PC-3 (cell line): ENCODE results near the gene CDK14. TPM values are rescaled to one million over a fixed set of nuclear protein-coding genes. Genes with fewer than 3 reads are reported as not detected.

ENCODE experiments used
- ATAC-seq: fragments of 200-7000 bp; cut with Tn5 transposase; 2 replicates; pipeline ENCODE4 v1.9.1; 2020; ENCODE audit warnings: mild to moderate bottlenecking, moderate library complexity
- BruUV-seq: library from RNA; stranded (reverse); fragments of 400-500 nt; replicated peaks from 2 replicates; lab custom pipeline; 2021; lab: Mats Ljungman, UMichigan
- CTCF ChIA-PET: fragments of 300-600 bp; sonication (Branson Sonifier 250); formaldehyde crosslinking; loops from one replicate; lab custom pipeline; 2022; ENCODE audit warnings: antibody characterized with exemption; lab: Charles Lee
- POLR2A ChIA-PET: fragments of 300-600 bp; sonication (Branson Sonifier 250); formaldehyde crosslinking; loops from one replicate; lab custom pipeline; 2022; ENCODE audit warnings: antibody characterized with exemption; ENCODE audit not compliant: unreplicated experiment; lab: Charles Lee
- DNase-seq: peaks from one replicate; pipeline ENCODE4 v3.0.0-alpha.2; 2015
- H2AFZ ChIP-seq: fragments of 300-600 bp; sonication (generic); 2 replicates; pipeline ENCODE4 v1.6.0; 2016; ENCODE audit warnings: antibody characterized with exemption, low read length
- H3F3A ChIP-seq: fragments of 300-600 bp; sonication (generic); one replicate; pipeline ENCODE4 v1.6.0; 2017; ENCODE audit warnings: antibody characterized with exemption, low read length, control low read depth, mild to moderate bottlenecking; ENCODE audit not compliant: unreplicated experiment
- H3K27ac ChIP-seq: fragments of 300-600 bp; sonication (generic); 2 replicates; pipeline ENCODE4 v1.5.1; 2016; ENCODE audit warnings: mild to moderate bottlenecking, low read length
- H3K27me3 ChIP-seq: fragments of 300-600 bp; sonication (generic); 2 replicates; pipeline ENCODE4 v1.6.1; 2016; ENCODE audit warnings: low read length, mixed read lengths
- H3K36me3 ChIP-seq: fragments of 300-600 bp; sonication (generic); 2 replicates; pipeline ENCODE4 v1.6.1; 2016; ENCODE audit warnings: low read depth, mixed run types, low read length, mixed read lengths
- H3K4me1 ChIP-seq: fragments of 300-600 bp; sonication (generic); 2 replicates; pipeline ENCODE4 v1.5.1; 2016; ENCODE audit warnings: low read length; ENCODE audit not compliant: insufficient read depth
- H3K4me2 ChIP-seq: fragments of 300-600 bp; sonication (generic); 2 replicates; pipeline ENCODE4 v1.6.0; 2016; ENCODE audit warnings: low read length
- H3K4me3 ChIP-seq: fragments of 300-600 bp; sonication (generic); 2 replicates; pipeline ENCODE4 v1.5.1; 2016; ENCODE audit warnings: mild to moderate bottlenecking, low read length, mixed read lengths
- H3K79me2 ChIP-seq: fragments of 300-600 bp; sonication (generic); 2 replicates; pipeline ENCODE4 v1.6.1; 2017; ENCODE audit warnings: low read length, mixed read lengths
- H3K9ac ChIP-seq: fragments of 300-600 bp; sonication (generic); 2 replicates; pipeline ENCODE4 v1.6.0; 2016; ENCODE audit warnings: mild to moderate bottlenecking, low read length
- H3K9me2 ChIP-seq: fragments of 300-600 bp; sonication (generic); replicated peaks from 2 replicates; pipeline ENCODE4 v1.6.1; 2016; ENCODE audit warnings: mixed run types, low read length, mixed read lengths
- H3K9me3 ChIP-seq: fragments of 300-600 bp; sonication (generic); 2 replicates; pipeline ENCODE4 v1.6.1; 2016; ENCODE audit warnings: low read length, mixed read lengths
- H4K20me1 ChIP-seq: fragments of 300-600 bp; sonication (generic); 2 replicates; pipeline ENCODE4 v1.6.1; 2016; ENCODE audit warnings: low read length, mixed read lengths
- EZH2 ChIP-seq: fragments of 300-600 bp; sonication (generic); IDR thresholded peaks from one replicate; pipeline ENCODE4 v1.6.1; 2017; ENCODE audit warnings: antibody characterized with exemption, mild to moderate bottlenecking, low read length; ENCODE audit not compliant: unreplicated experiment
- EZH2phosphoT487 ChIP-seq: fragments of 300-600 bp; sonication (generic); IDR thresholded peaks from 2 replicates; pipeline ENCODE4 v1.6.1; 2018; ENCODE audit warnings: mild to moderate bottlenecking, antibody characterized with exemption, low read length, borderline replicate concordance
- intact Hi-C: fragments of 100-400 bp; cut with micrococcal nuclease; formaldehyde crosslinking; loops from 2 replicates; pipeline ENCODE4 v1.9.0; 2023
- total RNA-seq: library from RNA; depleted of rRNA; stranded (reverse); fragments of >200 nt; gene quantifications from 2 replicates; pipeline ENCODE4 v1.2.3, GENCODE V29; 2014
- TF ChIP-seq, protein P1 (sequence below): fragments of 300-600 bp; sonication (generic); conservative IDR thresholded peaks from 2 replicates; pipeline ENCODE4 v1.5.1; 2017; ENCODE audit warnings: antibody characterized with exemption, low read depth, mild to moderate bottlenecking, low read length

Gene CDK14
- total RNA-seq, 1 experiment from 2014 or later: 8.2 TPM

DNA sequence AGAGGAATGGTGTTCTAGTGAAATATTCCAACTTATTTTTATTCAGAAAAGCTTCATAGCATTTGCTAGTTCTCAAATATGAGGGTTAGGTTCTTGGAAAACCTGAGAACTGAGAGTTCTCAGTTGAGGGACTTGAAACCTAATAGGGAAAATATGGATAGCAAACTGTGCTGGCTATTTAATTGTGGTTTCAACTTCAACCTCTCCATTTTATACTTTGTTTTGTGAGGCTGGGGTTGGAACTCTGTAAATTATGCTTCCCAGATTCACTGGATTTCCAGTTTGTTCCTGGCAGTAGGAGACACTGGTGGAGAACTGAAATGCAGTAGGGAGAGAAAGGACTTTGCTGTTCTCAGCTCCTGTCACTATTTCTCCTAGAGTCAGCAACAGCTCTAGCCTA is 52.7 kb downstream of the CDK14 start:
- DNase-seq (no peak), ATAC-seq (no peak)
- no TSS peak for BruUV-seq
- no peak overlapping the region for H3K4me2 ChIP-seq
- H3K9me3 ChIP-seq: no peaks in the 10 kb centered on the region
- no peaks in the 10 kb centered on the region for H4K20me1 ChIP-seq
- TF ChIP-seq, protein P1, sequence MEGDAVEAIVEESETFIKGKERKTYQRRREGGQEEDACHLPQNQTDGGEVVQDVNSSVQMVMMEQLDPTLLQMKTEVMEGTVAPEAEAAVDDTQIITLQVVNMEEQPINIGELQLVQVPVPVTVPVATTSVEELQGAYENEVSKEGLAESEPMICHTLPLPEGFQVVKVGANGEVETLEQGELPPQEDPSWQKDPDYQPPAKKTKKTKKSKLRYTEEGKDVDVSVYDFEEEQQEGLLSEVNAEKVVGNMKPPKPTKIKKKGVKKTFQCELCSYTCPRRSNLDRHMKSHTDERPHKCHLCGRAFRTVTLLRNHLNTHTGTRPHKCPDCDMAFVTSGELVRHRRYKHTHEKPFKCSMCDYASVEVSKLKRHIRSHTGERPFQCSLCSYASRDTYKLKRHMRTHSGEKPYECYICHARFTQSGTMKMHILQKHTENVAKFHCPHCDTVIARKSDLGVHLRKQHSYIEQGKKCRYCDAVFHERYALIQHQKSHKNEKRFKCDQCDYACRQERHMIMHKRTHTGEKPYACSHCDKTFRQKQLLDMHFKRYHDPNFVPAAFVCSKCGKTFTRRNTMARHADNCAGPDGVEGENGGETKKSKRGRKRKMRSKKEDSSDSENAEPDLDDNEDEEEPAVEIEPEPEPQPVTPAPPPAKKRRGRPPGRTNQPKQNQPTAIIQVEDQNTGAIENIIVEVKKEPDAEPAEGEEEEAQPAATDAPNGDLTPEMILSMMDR: no peak
- TF ChIP-seq EZH2phosphoT487 (no peak), EZH2 (no peak)
- intact Hi-C loops: no loop called here
- no peaks in the 10 kb centered on the region for H3F3A ChIP-seq
- no peaks in the 10 kb centered on the region for H3K9me2 ChIP-seq
- no peaks in the 10 kb centered on the region for H3K36me3 ChIP-seq
- POLR2A ChIA-PET: no interaction called here
- no peak overlapping the region for H3K27ac ChIP-seq
- H3K27me3 ChIP-seq: no peaks in the 10 kb centered on the region
- peaks cover 6% of the 10 kb centered on the region; the same call in 1 of the 2 replicates for H3K79me2 ChIP-seq
- H3K4me3 ChIP-seq: no peak overlapping the region
- H3K4me1 ChIP-seq: no peaks in the 10 kb centered on the region
- no peak overlapping the region for H3K9ac ChIP-seq
- no peak overlapping the region for H2AFZ ChIP-seq
- CTCF ChIA-PET: interaction anchor here (0.6 kb wide), 1 partner anchor 40 kb away, joined by 3 read pairs; no protein-coding TSS in a partner anchor

DNA sequence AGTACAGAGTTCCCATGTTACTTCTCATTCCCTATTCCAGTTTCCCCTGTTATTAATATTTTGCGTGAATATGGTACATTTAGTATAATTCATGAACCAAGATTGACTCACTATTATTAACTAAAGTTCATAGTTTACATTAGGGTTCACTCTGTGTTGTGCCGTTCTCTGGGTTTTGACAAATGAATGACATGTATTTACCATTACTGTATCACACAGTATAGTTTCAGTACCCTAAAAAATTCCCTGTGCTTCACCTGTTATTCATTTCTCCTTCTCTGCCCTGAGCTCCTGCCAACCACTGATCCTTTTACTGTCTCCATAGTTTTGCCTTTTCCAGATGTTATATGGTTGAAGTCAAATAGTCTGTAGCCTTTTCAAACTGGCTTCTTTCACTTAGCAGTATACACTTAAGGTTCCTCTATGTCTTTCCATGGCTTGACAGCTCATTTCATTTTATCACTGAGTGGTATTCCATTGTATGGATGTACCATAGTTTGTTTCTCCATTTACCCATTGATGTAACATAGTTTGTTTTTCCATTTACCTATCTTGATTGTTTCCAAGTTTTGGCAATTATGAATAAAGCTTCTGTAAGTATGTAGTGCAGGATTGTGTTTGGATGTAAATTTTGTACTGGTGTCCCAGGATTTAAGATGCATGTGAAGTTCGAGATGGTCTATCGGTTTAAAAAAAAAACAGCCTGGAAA is 58.8 kb downstream of the CDK14 start:
- Histone ChIP-seq H3F3A (no peaks in the 10 kb centered on the region), H3K27ac (peak overlapping the region; percentile 71), H2AFZ (no peak overlapping the region; the same call in 1 of the 2 replicates), H3K36me3 (no peaks in the 10 kb centered on the region), H3K9ac (no peak overlapping the region; the same call in 1 of the 2 replicates), H3K9me2 (no peaks in the 10 kb centered on the region), H3K4me3 (peak overlapping the region; percentile 23; the same call in 1 of the 2 replicates), H3K27me3 (no peaks in the 10 kb centered on the region), H3K9me3 (0 out of 2 replicates have a peak, but pooled peaks cover 10% of the 10 kb centered on the region), H3K4me1 (peaks cover 17% of the 10 kb centered on the region), H3K79me2 (peaks cover 6% of the 10 kb centered on the region; the same call in 1 of the 2 replicates), H4K20me1 (no peaks in the 10 kb centered on the region), H3K4me2 (peak overlapping the region; percentile 48; the same call in 1 of the 2 replicates)
- DNase-seq (no peak), ATAC-seq (no peak)
- CTCF ChIA-PET: no interaction called here
- intact Hi-C loops: no loop called here
- BruUV-seq: no TSS peak
- POLR2A ChIA-PET: no interaction called here
- TF ChIP-seq, protein P1: no peak
- TF ChIP-seq EZH2 (no peak), EZH2phosphoT487 (no peak)

DNA sequence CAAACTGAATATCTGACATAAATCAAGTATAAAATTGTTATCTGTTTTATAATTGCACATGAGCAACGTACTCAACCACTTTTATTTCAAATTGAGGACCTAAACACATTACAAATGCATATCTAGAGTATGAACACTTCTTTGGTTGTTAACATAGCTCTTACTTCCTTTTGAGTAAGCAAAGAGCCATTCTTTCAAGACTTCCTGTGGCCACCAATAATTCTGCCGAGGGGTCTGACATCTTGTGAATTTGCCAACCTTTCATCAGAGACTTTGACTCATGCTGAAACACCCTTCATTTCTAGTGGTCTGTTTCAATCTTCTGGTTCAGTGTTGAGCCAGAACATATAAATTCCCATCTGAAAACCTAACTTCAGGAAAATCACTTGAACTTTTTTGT is 59.4 kb downstream of the CDK14 start:
- peak; percentile 86 for ATAC-seq
- H4K20me1 ChIP-seq: no peaks in the 10 kb centered on the region
- no peak for TF ChIP-seq EZH2
- TF ChIP-seq, protein P1: no peak
- no peak for TF ChIP-seq EZH2phosphoT487
- ChIA-PET POLR2A (interaction anchor here (0.7 kb wide), 1 partner anchor 1771 kb away, joined by 3 read pairs; no protein-coding TSS in a partner anchor), CTCF (no interaction called here)
- no TSS peak for BruUV-seq
- DNase-seq: peak; percentile 82
- no peak overlapping the region for H3K9ac ChIP-seq
- no peaks in the 10 kb centered on the region for H3K36me3 ChIP-seq
- H3K9me3 ChIP-seq: 0 out of 2 replicates have a peak, but pooled peaks cover 10% of the 10 kb centered on the region
- H3F3A ChIP-seq: no peaks in the 10 kb centered on the region
- peak overlapping the region; percentile 71 for H3K27ac ChIP-seq
- H2AFZ ChIP-seq: peak overlapping the region; percentile 33; the same call in 1 of the 2 replicates
- no peaks in the 10 kb centered on the region for H3K27me3 ChIP-seq
- peak overlapping the region; percentile 48 for H3K4me2 ChIP-seq
- peaks cover 17% of the 10 kb centered on the region for H3K4me1 ChIP-seq
- H3K9me2 ChIP-seq: no peaks in the 10 kb centered on the region
- H3K79me2 ChIP-seq: peaks cover 6% of the 10 kb centered on the region; the same call in 1 of the 2 replicates
- peak overlapping the region; percentile 23; the same call in 1 of the 2 replicates for H3K4me3 ChIP-seq
- intact Hi-C loops: no loop called here
